ENCODE data around the gene TC2N. TPM values are rescaled to one million over a fixed set of nuclear protein-coding genes. Genes with fewer than 3 reads are reported as not detected.

Gene TC2N
- polyA plus RNA-seq, 1 donor from 2014 or later, result 2.1 TPM

GRCh38 chr14:91901449-91902226 is 34.3 kb upstream of the TC2N start:
- H3K9ac ChIP-seq (ENCODE audit: low read length), result no peak overlapping the region
- no peaks in the 10 kb centered on the region for H3F3A ChIP-seq (ENCODE audit: insufficient read depth, low read length, poor library complexity, severe bottlenecking)
- TF ChIP-seq SMC3 (conservative IDR thresholded peaks at IDR 0.05; ENCODE audit: poor library complexity) (no peak), EP300 (conservative IDR thresholded peaks at IDR 0.05; ENCODE audit: poor library complexity, severe bottlenecking) (no peak), POLR2AphosphoS5 (IDR thresholded peaks at IDR 0.05) (no peak)
- no peak overlapping the region for H3K4me3 ChIP-seq (ENCODE audit: low read length)
- H3K36me3 ChIP-seq (ENCODE audit: insufficient read depth, low read length), result no peaks in the 10 kb centered on the region
- no peak overlapping the region for H3K27ac ChIP-seq (ENCODE audit: low read length)
- no peaks in the 10 kb centered on the region for H3K79me2 ChIP-seq (replicated peaks; ENCODE audit: insufficient read depth, low read length)
- no peak overlapping the region for H3K4me2 ChIP-seq (ENCODE audit: low read length)
- H3K27me3 ChIP-seq (ENCODE audit: insufficient read depth, low read depth, low read length), result no peaks in the 10 kb centered on the region
- no peak overlapping the region for H2AFZ ChIP-seq (ENCODE audit: low read depth, low read length)
- no peaks in the 10 kb centered on the region for H4K20me1 ChIP-seq (ENCODE audit: insufficient read depth)
- H3K9me2 ChIP-seq (ENCODE audit: insufficient read depth, low read length), result no peaks in the 10 kb centered on the region
- H3K9me3 ChIP-seq (ENCODE audit: low read length), result no peaks in the 10 kb centered on the region

GRCh38 chr14:91899806-91900205 is 32.5 kb upstream of the TC2N start:
- Histone ChIP-seq H3K4me3 (ENCODE audit: low read length) (no peak overlapping the region), H3K9me3 (ENCODE audit: low read length) (no peaks in the 10 kb centered on the region)

More at GRCh38 chr14:91899806-91900205, 32.5 kb upstream of the TC2N start:
- Histone ChIP-seq H3K36me3 (ENCODE audit: insufficient read depth, low read length) (no peaks in the 10 kb centered on the region), H3K27me3 (ENCODE audit: insufficient read depth, low read depth, low read length) (no peaks in the 10 kb centered on the region), H4K20me1 (ENCODE audit: insufficient read depth) (no peaks in the 10 kb centered on the region), H3K4me2 (ENCODE audit: low read length) (no peak overlapping the region), H3K9ac (ENCODE audit: low read length) (no peak overlapping the region), H3K79me2 (replicated peaks; ENCODE audit: insufficient read depth, low read length) (no peaks in the 10 kb centered on the region), H3K27ac (ENCODE audit: low read length) (no peak overlapping the region), H3K9me2 (ENCODE audit: insufficient read depth, low read length) (no peaks in the 10 kb centered on the region), H3F3A (ENCODE audit: insufficient read depth, low read length, poor library complexity, severe bottlenecking) (no peaks in the 10 kb centered on the region), H2AFZ (ENCODE audit: low read depth, low read length) (no peak overlapping the region)
- TF ChIP-seq RAD21 (conservative IDR thresholded peaks at IDR 0.05) (no peak), POLR2AphosphoS5 (IDR thresholded peaks at IDR 0.05) (no peak), TAF1 (IDR thresholded peaks at IDR 0.05; ENCODE audit: low read depth) (no peak), REST (IDR thresholded peaks at IDR 0.05; ENCODE audit: borderline replicate concordance) (no peak), MXI1 (conservative IDR thresholded peaks at IDR 0.05; ENCODE audit: poor library complexity, severe bottlenecking) (no peak), CTCF (IDR thresholded peaks at IDR 0.05; ENCODE audit: poor library complexity, severe bottlenecking) (no peak), SMC3 (conservative IDR thresholded peaks at IDR 0.05; ENCODE audit: poor library complexity) (no peak), EZH2 (IDR thresholded peaks at IDR 0.05; ENCODE audit: borderline replicate concordance, insufficient read depth, low read length, poor library complexity, severe bottlenecking) (no peak), EP300 (conservative IDR thresholded peaks at IDR 0.05; ENCODE audit: poor library complexity, severe bottlenecking) (no peak)

All from neural cell (in vitro differentiated cells).